ENCODE results near the gene EVL.

- TF ChIP-seq POLR2A (IDR thresholded peaks at IDR 0.05; ENCODE audit: low read depth, low read length) (no peak), TAF1 (IDR thresholded peaks at IDR 0.05; ENCODE audit: low read depth, low read length) (no peak), POLR2AphosphoS5 (IDR thresholded peaks at IDR 0.05; ENCODE audit: low read depth, low read length) (no peak), POU2F2 (IDR thresholded peaks at IDR 0.05; ENCODE audit: low read depth, low read length) (no peak), PAX5 (IDR thresholded peaks at IDR 0.05; ENCODE audit: insufficient read depth, low read length, severe bottlenecking) (no peak), SPI1 (IDR thresholded peaks at IDR 0.05; ENCODE audit: low read depth, low read length) (no peak)
Measured at GRCh38 chr14:100073576-100074430, 8.6 kb downstream of the EVL start.

All from GM12891 (cell line).